Sigmoid colon (tissue), 4 donors: ENCODE results near the gene ERICH6.

Experiments
- CTCF ChIP-seq, 4 experiments: fragments of 450-650 bp in 3 of 4; fragments of 200-600 bp in 1 of 4; IDR thresholded peaks; one replicate each; pipeline ENCODE4 v1.5.1; 2016 to 2019; ENCODE audit warnings: antibody characterized with exemption in 4 of 4, mild to moderate bottlenecking in 3 of 4, moderate library complexity in 2 of 4
- POLR2AphosphoS5 ChIP-seq, 4 donors: sonication (generic); formaldehyde crosslinking; IDR thresholded peaks; one replicate each; pipeline ENCODE4 v1.6.1; 2017; ENCODE audit warnings: antibody characterized with exemption in 4 of 4

- TF ChIP-seq CTCF (IDR thresholded peaks at IDR 0.05): no peak
- no peak for TF ChIP-seq POLR2AphosphoS5 (IDR thresholded peaks at IDR 0.05)
These were observed 34.4 kb upstream of the ERICH6 start for GRCh38 chr3:150737874-150738679.
